ENCODE results near the gene MRPL18. TPM values are rescaled to one million over a fixed set of nuclear protein-coding genes. Genes with fewer than 3 reads are reported as not detected.

MRPL18 gene
- total and polyA plus RNA-seq, 2 experiments from 2014 or later, result 84.8 to 93.5 TPM

GRCh38 chr6:159826968-159827647, 36.8 kb downstream of the MRPL18 start:
- 94% methylated on average over 16 of the region's 16 CpGs for WGBS (ENCODE audit: low lambda C conversion rate, missing lambda C conversion rate)
- Histone ChIP-seq H3K4me3 (no peak overlapping the region), H3K4me2 (no peak overlapping the region), H3K36me3 (replicated peaks; ENCODE audit: insufficient read depth, low read depth) (no peaks in the 10 kb centered on the region), H3K27me3 (no peaks in the 10 kb centered on the region), H4K20me1 (ENCODE audit: insufficient read depth, poor library complexity, severe bottlenecking) (no peaks in the 10 kb centered on the region), H3K9me2 (replicated peaks; ENCODE audit: insufficient read depth) (no peaks in the 10 kb centered on the region), H3K4me1 (ENCODE audit: insufficient read depth) (no peaks in the 10 kb centered on the region), H3K79me2 (no peaks in the 10 kb centered on the region), H3K27ac (no peak overlapping the region), H2AFZ (no peak overlapping the region), H3K9me3 (ENCODE audit: low read depth) (no peaks in the 10 kb centered on the region)
- no peak for TF ChIP-seq EZH2phosphoT487 (IDR thresholded peaks at IDR 0.05; ENCODE audit: low read depth, severe bottlenecking, unreplicated experiment)
- no peak for TF ChIP-seq CTCF (IDR thresholded peaks at IDR 0.05; ENCODE audit: poor library complexity)
- no peak for TF ChIP-seq EZH2 (IDR thresholded peaks at IDR 0.05; ENCODE audit: borderline replicate concordance)
- DNase-seq (ENCODE audit: low spot score), result no peak

- Histone ChIP-seq H3K9me2 (replicated peaks; ENCODE audit: insufficient read depth) (no peaks in the 10 kb centered on the region), H3K27me3 (no peaks in the 10 kb centered on the region), H3K4me3 (no peak overlapping the region), H3K4me2 (no peak overlapping the region), H4K20me1 (ENCODE audit: insufficient read depth, poor library complexity, severe bottlenecking) (no peaks in the 10 kb centered on the region), H3K4me1 (ENCODE audit: insufficient read depth) (no peaks in the 10 kb centered on the region), H3K79me2 (no peaks in the 10 kb centered on the region), H2AFZ (no peak overlapping the region), H3K9me3 (ENCODE audit: low read depth) (no peaks in the 10 kb centered on the region), H3K36me3 (replicated peaks; ENCODE audit: insufficient read depth, low read depth) (no peaks in the 10 kb centered on the region), H3K27ac (no peak overlapping the region)
- 71% methylated on average over 7 of the region's 7 CpGs for WGBS (ENCODE audit: low lambda C conversion rate, missing lambda C conversion rate)
- no peak for DNase-seq (ENCODE audit: low spot score)
- TF ChIP-seq EZH2phosphoT487 (IDR thresholded peaks at IDR 0.05; ENCODE audit: low read depth, severe bottlenecking, unreplicated experiment) (no peak), EZH2 (IDR thresholded peaks at IDR 0.05; ENCODE audit: borderline replicate concordance) (no peak), CTCF (IDR thresholded peaks at IDR 0.05; ENCODE audit: poor library complexity) (no peak)
These were observed 37.8 kb downstream of the MRPL18 start for GRCh38 chr6:159828074-159828473.

GRCh38 chr6:159829526-159829925, 39.3 kb downstream of the MRPL18 start:
- Histone ChIP-seq H3K4me1 (ENCODE audit: insufficient read depth) (no peaks in the 10 kb centered on the region), H3K36me3 (replicated peaks; ENCODE audit: insufficient read depth, low read depth) (no peaks in the 10 kb centered on the region), H3K27ac (no peak overlapping the region), H3K9me3 (ENCODE audit: low read depth) (no peaks in the 10 kb centered on the region), H3K4me3 (no peak overlapping the region), H3K79me2 (no peaks in the 10 kb centered on the region), H3K9me2 (replicated peaks; ENCODE audit: insufficient read depth) (no peaks in the 10 kb centered on the region), H3K27me3 (no peaks in the 10 kb centered on the region), H3K4me2 (no peak overlapping the region), H2AFZ (no peak overlapping the region), H4K20me1 (ENCODE audit: insufficient read depth, poor library complexity, severe bottlenecking) (no peaks in the 10 kb centered on the region)
- TF ChIP-seq CTCF (IDR thresholded peaks at IDR 0.05; ENCODE audit: poor library complexity) (no peak), EZH2 (IDR thresholded peaks at IDR 0.05; ENCODE audit: borderline replicate concordance) (no peak), EZH2phosphoT487 (IDR thresholded peaks at IDR 0.05; ENCODE audit: low read depth, severe bottlenecking, unreplicated experiment) (no peak)
- no peak for DNase-seq (ENCODE audit: low spot score)
- 82% methylated on average over 4 of the region's 4 CpGs for WGBS (ENCODE audit: low lambda C conversion rate, missing lambda C conversion rate)
